HG03025 (cell line): ENCODE data around the gene OR2L13.
"Not testable (repeated sequence)": the region's sequence is repeated elsewhere in the genome, so short reads cannot be mapped to it uniquely, and the experiment has no call there.

Experiments
- ATAC-seq: cut with Tn5 transposase; IDR thresholded peaks from one replicate; pipeline ENCODE4 v1.9.1; 2021; ENCODE audit warnings: mild to moderate bottlenecking, moderate library complexity; ENCODE audit not compliant: unreplicated experiment, low FRiP score

OR2L13 gene

GRCh38 chr1:248094884-248095283 is at the start of gene OR2L13:
Gene OR2L13 (plus strand): TSS chr1:248095184. CDS start chr1:248099376, 4,192 bp downstream.
- no peak for ATAC-seq

- ATAC-seq, result no peak
Measured at GRCh38 chr1:248045209-248045608, 49.8 kb upstream of the OR2L13 start.

GRCh38 chr1:248046536-248046935 is 48.4 kb upstream of the OR2L13 start, which contains the start of gene OR2L3:
Gene OR2L3 (plus strand): TSS chr1:248046836. CDS start chr1:248060682, 13,846 bp downstream.
- ATAC-seq, result no peak

- ATAC-seq, result no peak
Measured at GRCh38 chr1:248047008-248047407, 48.0 kb upstream of the OR2L13 start.

- ATAC-seq, result no peak
Measured at GRCh38 chr1:248054671-248055070, 40.3 kb upstream of the OR2L13 start.

- no peak for ATAC-seq
Measured at GRCh38 chr1:248055261-248055660, 39.7 kb upstream of the OR2L13 start.

- no peak for ATAC-seq
Measured at GRCh38 chr1:248065071-248065470, 29.9 kb upstream of the OR2L13 start.

- no peak for ATAC-seq
Measured at GRCh38 chr1:248065604-248066003, 29.4 kb upstream of the OR2L13 start.

- ATAC-seq, result not testable (repeated sequence)
Measured at GRCh38 chr1:248083864-248084263, 11.1 kb upstream of the OR2L13 start.

- ATAC-seq, result no peak
Measured at GRCh38 chr1:248098529-248098928, 3.5 kb downstream of the OR2L13 start.

GRCh38 chr1:248102847-248103246 is 7.9 kb downstream of the OR2L13 start:
- ATAC-seq, result no peak

GRCh38 chr1:248111157-248111556 is 16.2 kb downstream of the OR2L13 start:
- ATAC-seq, result no peak

GRCh38 chr1:248114890-248115289 is 19.9 kb downstream of the OR2L13 start:
- ATAC-seq, result no peak

- no peak for ATAC-seq
Measured at GRCh38 chr1:248127653-248128052, 32.7 kb downstream of the OR2L13 start.

GRCh38 chr1:248136811-248137210 is 41.8 kb downstream of the OR2L13 start:
- no peak for ATAC-seq

- no peak for ATAC-seq
Measured at GRCh38 chr1:248140846-248141245, 45.9 kb downstream of the OR2L13 start.

- ATAC-seq, result no peak
Measured at GRCh38 chr1:248143311-248143710, 48.3 kb downstream of the OR2L13 start.

GRCh38 chr1:248144513-248145198 is 49.7 kb downstream of the OR2L13 start, which contains the start of gene OR2M5:
Gene OR2M5 (plus strand): TSS chr1:248145148. CDS start chr1:248145148, 0 bp downstream.
- no peak for ATAC-seq
